ENCODE data around the gene NOTCH2. TPM values are rescaled to one million over a fixed set of nuclear protein-coding genes. Genes with fewer than 3 reads are reported as not detected.

Gene NOTCH2
- total RNA-seq, 3 donors from 2014 or later (not counting 1 experiment from before 2014, with no cell fraction given): 74.7 to 136 (median 97.4) TPM

GRCh38 chr1:119948342-119949214 is 120.9 kb downstream of the NOTCH2 start:
- H3K27ac ChIP-seq (ENCODE audit: low read length): no peak overlapping the region
- H3K4me3 ChIP-seq (ENCODE audit: low read length): no peak overlapping the region
- H3K27ac Mint-ChIP-seq: no peak overlapping the region
- no peaks in the 10 kb centered on the region for H3K27me3 ChIP-seq (ENCODE audit: control insufficient read depth, insufficient read depth, low read length)
- H3K27me3 Mint-ChIP-seq (ENCODE audit: low read depth in 2 of 2): no peaks in the 10 kb centered on the region
- H3K9me3 Mint-ChIP-seq: no peaks in the 10 kb centered on the region
- peak; percentile 61 to 75 for DNase-seq
- peaks cover 26% of the 10 kb centered on the region for H3K36me3 Mint-ChIP-seq
- intact Hi-C loops (cut with micrococcal nuclease): loop anchor here (5.0 kb wide), 1 partner anchor 199 kb away; no protein-coding TSS in a partner anchor
- H3K4me1 ChIP-seq (ENCODE audit: control insufficient read depth, insufficient read depth, low read length): no peaks in the 10 kb centered on the region
- TF ChIP-seq, protein P1, sequence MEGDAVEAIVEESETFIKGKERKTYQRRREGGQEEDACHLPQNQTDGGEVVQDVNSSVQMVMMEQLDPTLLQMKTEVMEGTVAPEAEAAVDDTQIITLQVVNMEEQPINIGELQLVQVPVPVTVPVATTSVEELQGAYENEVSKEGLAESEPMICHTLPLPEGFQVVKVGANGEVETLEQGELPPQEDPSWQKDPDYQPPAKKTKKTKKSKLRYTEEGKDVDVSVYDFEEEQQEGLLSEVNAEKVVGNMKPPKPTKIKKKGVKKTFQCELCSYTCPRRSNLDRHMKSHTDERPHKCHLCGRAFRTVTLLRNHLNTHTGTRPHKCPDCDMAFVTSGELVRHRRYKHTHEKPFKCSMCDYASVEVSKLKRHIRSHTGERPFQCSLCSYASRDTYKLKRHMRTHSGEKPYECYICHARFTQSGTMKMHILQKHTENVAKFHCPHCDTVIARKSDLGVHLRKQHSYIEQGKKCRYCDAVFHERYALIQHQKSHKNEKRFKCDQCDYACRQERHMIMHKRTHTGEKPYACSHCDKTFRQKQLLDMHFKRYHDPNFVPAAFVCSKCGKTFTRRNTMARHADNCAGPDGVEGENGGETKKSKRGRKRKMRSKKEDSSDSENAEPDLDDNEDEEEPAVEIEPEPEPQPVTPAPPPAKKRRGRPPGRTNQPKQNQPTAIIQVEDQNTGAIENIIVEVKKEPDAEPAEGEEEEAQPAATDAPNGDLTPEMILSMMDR (IDR thresholded peaks at IDR 0.05): peak; percentile 75
- no peak overlapping the region for H3K4me3 Mint-ChIP-seq
- H3K36me3 ChIP-seq (ENCODE audit: control insufficient read depth, insufficient read depth, low read length): peaks cover 56% of the 10 kb centered on the region
- peak; percentile 71 to 77 (median 71) for ATAC-seq
- H3K9me3 ChIP-seq (ENCODE audit: control insufficient read depth, insufficient read depth, low read length): no peaks in the 10 kb centered on the region
- H3K4me1 Mint-ChIP-seq: peaks cover 0 to 5% of the 10 kb centered on the region in 2 donors
- 57% methylated on average over 6 of the region's 6 CpGs for WGBS (ENCODE audit: insufficient coverage)

DNA sequence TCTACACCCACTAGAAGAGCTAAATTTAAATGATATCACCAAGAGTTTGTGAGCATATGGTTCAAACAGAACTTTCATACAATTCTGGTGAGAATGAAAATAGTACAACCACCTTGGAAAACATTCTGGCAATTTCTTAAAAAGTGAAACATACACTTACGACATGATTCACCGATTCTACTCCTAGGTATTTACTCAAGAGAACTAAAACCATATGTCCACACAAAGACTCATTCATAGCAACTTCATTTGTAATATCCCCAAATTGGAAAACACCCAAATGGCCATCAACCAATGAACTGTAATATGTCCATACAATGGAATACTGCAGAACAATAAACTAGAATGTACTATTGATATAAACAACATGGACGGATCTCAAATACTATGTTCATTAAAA is 122.0 kb downstream of the NOTCH2 start:
- no peak overlapping the region for H3K4me3 ChIP-seq (ENCODE audit: low read length)
- Mint-ChIP-seq H3K27ac (peak overlapping the region in 1 of 2 donors; percentile 48), H3K27me3 (ENCODE audit: low read depth in 2 of 2) (no peaks in the 10 kb centered on the region), H3K36me3 (peaks cover 21% of the 10 kb centered on the region), H3K4me1 (peaks cover 0 to 5% of the 10 kb centered on the region in 2 donors), H3K4me3 (no peak overlapping the region), H3K9me3 (no peaks in the 10 kb centered on the region)
- no peaks in the 10 kb centered on the region for H3K9me3 ChIP-seq (ENCODE audit: control insufficient read depth, insufficient read depth, low read length)
- 100% methylated on average over 2 of the region's 3 CpGs for WGBS (ENCODE audit: insufficient coverage)
- H3K36me3 ChIP-seq (ENCODE audit: control insufficient read depth, insufficient read depth, low read length): peaks cover 48% of the 10 kb centered on the region
- no peak overlapping the region for H3K27ac ChIP-seq (ENCODE audit: low read length)
- DNase-seq: no peak
- TF ChIP-seq, protein P1 (IDR thresholded peaks at IDR 0.05): no peak
- ATAC-seq: no peak
- intact Hi-C loops (cut with micrococcal nuclease): loop anchor here (5.0 kb wide), 1 partner anchor 200 kb away; no protein-coding TSS in a partner anchor
- no peaks in the 10 kb centered on the region for H3K4me1 ChIP-seq (ENCODE audit: control insufficient read depth, insufficient read depth, low read length)
- no peaks in the 10 kb centered on the region for H3K27me3 ChIP-seq (ENCODE audit: control insufficient read depth, insufficient read depth, low read length)

DNA sequence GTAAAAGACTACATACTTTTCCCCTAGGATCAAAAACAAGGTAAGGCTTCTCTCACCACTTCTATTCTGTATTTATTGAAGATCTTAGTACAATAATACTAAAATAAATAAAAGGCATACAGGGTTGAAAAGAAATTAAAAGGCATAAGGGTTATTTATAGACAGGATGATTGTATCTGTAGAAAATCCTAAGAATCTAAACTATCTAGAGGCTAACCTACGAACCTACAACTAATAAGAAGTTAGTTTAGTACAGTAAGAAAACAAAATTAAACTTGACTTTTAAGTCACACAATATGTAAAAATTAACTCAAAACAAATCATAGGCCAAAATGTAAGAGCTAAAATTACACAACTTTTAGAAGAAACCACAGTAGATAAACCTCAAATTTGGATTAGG is 122.7 kb downstream of the NOTCH2 start:
- DNase-seq: no peak
- Histone ChIP-seq H3K27ac (ENCODE audit: low read length) (no peak overlapping the region), H3K27me3 (ENCODE audit: control insufficient read depth, insufficient read depth, low read length) (no peaks in the 10 kb centered on the region), H3K4me1 (ENCODE audit: control insufficient read depth, insufficient read depth, low read length) (no peaks in the 10 kb centered on the region), H3K36me3 (ENCODE audit: control insufficient read depth, insufficient read depth, low read length) (peaks cover 45% of the 10 kb centered on the region), H3K4me3 (ENCODE audit: low read length) (no peak overlapping the region), H3K9me3 (ENCODE audit: control insufficient read depth, insufficient read depth, low read length) (no peaks in the 10 kb centered on the region)
- H3K27ac Mint-ChIP-seq: peak overlapping the region; percentile 26 to 48
- H3K4me3 Mint-ChIP-seq: no peak overlapping the region
- no peaks in the 10 kb centered on the region for H3K9me3 Mint-ChIP-seq
- peaks cover 0 to 5% of the 10 kb centered on the region in 2 donors for H3K4me1 Mint-ChIP-seq
- TF ChIP-seq, protein P1 (IDR thresholded peaks at IDR 0.05): no peak
- intact Hi-C loops (cut with micrococcal nuclease): loop anchor here (5.0 kb wide), 1 partner anchor 201 kb away; no protein-coding TSS in a partner anchor
- no peak for ATAC-seq
- H3K36me3 Mint-ChIP-seq: peaks cover 21% of the 10 kb centered on the region
- no peaks in the 10 kb centered on the region for H3K27me3 Mint-ChIP-seq (ENCODE audit: low read depth in 2 of 2)
- WGBS (ENCODE audit: insufficient coverage): no CpG with 5 or more reads among the region's 1 CpG
